Ectodermal cell (in vitro differentiated cells): ENCODE results near the gene KLF13.
"Not testable (repeated sequence)": the region's sequence is repeated elsewhere in the genome, so short reads cannot be mapped to it uniquely, and the experiment has no call there.

Experiments used
- H3K27ac ChIP-seq: 2 replicates; pipeline ENCODE4 v1.7.0; 2013; ENCODE audit warnings: mild to moderate bottlenecking, low read depth, low read length; ENCODE audit not compliant: insufficient read depth, poor library complexity, severe bottlenecking
- H3K27me3 ChIP-seq: 2 replicates; pipeline ENCODE4 v1.7.0; 2013; ENCODE audit warnings: mild to moderate bottlenecking, low read length; ENCODE audit not compliant: insufficient read depth, control insufficient read depth, poor library complexity, severe bottlenecking
- H3K36me3 ChIP-seq: one replicate; pipeline ENCODE4 v1.7.0; 2013; ENCODE audit warnings: low read length; ENCODE audit not compliant: control insufficient read depth, insufficient read depth
- H3K4me1 ChIP-seq: one replicate; pipeline ENCODE4 v1.7.0; 2013; ENCODE audit warnings: low read length; ENCODE audit not compliant: control insufficient read depth, insufficient read depth
- H3K4me3 ChIP-seq: 2 replicates; pipeline ENCODE4 v1.7.0; 2013; ENCODE audit warnings: low read depth, low read length, control low read depth; ENCODE audit not compliant: insufficient read depth
- H3K9me3 ChIP-seq: 2 replicates; pipeline ENCODE4 v1.7.0; 2013; ENCODE audit warnings: mild to moderate bottlenecking, low read length, moderate library complexity; ENCODE audit not compliant: control insufficient read depth
- WGBS, 2 experiments: methylation state at CpG; one replicate each; pipeline ENCODE4 v1.1.7; 2013; ENCODE audit warnings: missing lambda C conversion rate in 2 of 2; 5-methylcytosine and 5-hydroxymethylcytosine counted together

The KLF13 gene

DNA sequence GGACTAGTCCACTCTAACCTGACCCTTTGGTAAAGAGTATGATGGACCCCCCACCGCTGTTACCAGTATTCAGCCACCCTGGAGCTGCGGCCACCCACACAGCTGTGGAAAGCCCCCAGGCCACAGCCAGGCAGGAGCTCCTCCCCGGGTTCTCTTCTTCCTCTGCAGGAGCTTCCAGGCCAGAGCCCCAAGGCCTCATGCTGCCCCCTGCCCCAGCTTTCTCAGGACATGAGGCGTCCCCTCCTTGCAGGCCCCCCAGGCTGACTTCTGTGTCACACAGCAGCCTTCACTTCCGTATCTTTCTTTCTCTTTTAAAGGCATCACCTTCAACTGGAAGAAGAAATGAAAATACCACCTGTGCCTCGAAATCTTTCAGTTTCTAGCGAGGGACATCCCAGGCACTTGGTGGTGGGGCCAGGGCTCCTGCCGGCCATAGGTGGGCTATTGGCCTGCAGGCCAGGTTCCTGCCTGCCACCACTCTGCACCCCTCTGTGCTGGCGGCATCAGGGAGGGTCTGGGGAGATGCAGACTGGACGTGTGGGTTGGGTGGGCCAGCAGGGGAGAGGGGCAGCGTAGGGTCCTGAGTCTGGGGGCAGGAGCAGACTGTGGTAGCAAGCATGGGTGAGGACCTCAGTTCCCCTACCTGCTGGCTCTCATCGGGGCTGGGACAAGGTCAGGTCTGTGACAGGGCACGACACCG is 19.9 kb downstream of the KLF13 start:
- WGBS, 2 experiments, result 90% methylated on average over 14 of the region's 14 CpGs
- Histone ChIP-seq H3K27me3 (no peaks in the 10 kb centered on the region), H3K27ac (no peak overlapping the region), H3K4me3 (no peak overlapping the region), H3K4me1 (peaks cover 23% of the 10 kb centered on the region), H3K9me3 (no peaks in the 10 kb centered on the region), H3K36me3 (no peaks in the 10 kb centered on the region)

GRCh38 chr15:31347067-31347975 is 20.7 kb downstream of the KLF13 start:
- H3K9me3 ChIP-seq, result no peaks in the 10 kb centered on the region
- H3K4me1 ChIP-seq, result peaks cover 23% of the 10 kb centered on the region
- H3K27me3 ChIP-seq, result no peaks in the 10 kb centered on the region
- H3K36me3 ChIP-seq, result no peaks in the 10 kb centered on the region
- H3K27ac ChIP-seq, result no peak overlapping the region
- no peak overlapping the region for H3K4me3 ChIP-seq
- WGBS, 2 experiments, result 88 to 91% methylated on average over 14 of the region's 14 CpGs

- Histone ChIP-seq H3K4me3 (no peak overlapping the region), H3K4me1 (peaks cover 28% of the 10 kb centered on the region), H3K27me3 (no peaks in the 10 kb centered on the region), H3K36me3 (no peaks in the 10 kb centered on the region), H3K27ac (no peak overlapping the region), H3K9me3 (no peaks in the 10 kb centered on the region)
- WGBS, 2 experiments, result 94 to 96% methylated on average over 19 of the region's 19 CpGs
Observed at GRCh38 chr15:31347981-31348803, 21.6 kb downstream of the KLF13 start.

DNA sequence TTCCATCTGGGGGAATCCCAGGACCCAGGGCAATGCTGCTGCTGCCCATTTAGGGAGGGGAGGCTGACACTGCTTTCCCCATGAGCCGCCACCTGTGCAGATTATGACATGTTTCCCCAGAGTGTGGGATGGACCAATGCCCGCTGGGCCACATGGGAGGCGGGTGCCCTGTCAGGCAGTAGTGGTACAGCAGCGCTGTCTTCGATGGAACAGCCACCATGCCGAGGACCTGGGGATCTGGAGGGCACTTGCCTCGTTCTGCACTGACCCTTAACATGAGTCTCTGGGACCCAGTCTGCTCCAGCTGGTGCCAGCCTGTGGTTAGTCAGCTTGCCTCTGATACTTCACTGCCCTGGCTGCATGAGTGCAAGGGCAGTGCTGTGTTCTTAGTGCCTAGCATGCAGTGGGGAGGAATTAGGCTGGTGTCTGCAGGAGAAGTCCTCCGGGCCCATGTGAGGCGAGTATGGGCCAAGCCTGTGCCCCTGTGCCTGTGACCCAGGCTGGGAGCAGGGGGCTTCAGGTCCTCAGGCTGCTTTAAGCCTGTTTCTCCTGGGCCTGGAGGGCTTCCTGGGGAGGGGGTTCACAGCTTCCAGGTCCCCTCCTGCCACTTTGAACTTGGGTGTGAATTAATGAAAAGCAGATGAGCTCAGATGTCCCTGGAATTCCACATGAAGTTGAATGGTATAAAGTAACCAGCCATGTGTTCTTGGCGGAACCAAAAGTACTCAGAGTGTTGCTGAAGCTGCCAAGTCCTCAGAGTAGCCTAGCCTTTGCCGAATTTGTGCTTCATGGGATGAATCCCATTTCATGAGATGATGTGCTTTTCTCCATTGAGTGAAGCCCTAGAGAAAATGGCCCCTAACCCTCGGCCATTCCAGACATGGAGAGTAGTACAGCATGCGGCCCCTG is 22.9 kb downstream of the KLF13 start:
- WGBS, 2 experiments, result 95 to 96% methylated on average over 13 of the region's 13 CpGs
- H3K9me3 ChIP-seq, result no peaks in the 10 kb centered on the region
- no peaks in the 10 kb centered on the region for H3K36me3 ChIP-seq
- no peaks in the 10 kb centered on the region for H3K27me3 ChIP-seq
- H3K4me1 ChIP-seq, result peaks cover 33% of the 10 kb centered on the region
- no peak overlapping the region for H3K4me3 ChIP-seq
- H3K27ac ChIP-seq, result no peak overlapping the region

GRCh38 chr15:31350771-31351170 is 24.1 kb downstream of the KLF13 start:
- WGBS, 2 experiments, result 94 to 97% methylated on average over 7 of the region's 7 CpGs
- Histone ChIP-seq H3K9me3 (no peaks in the 10 kb centered on the region), H3K4me3 (no peak overlapping the region), H3K27ac (no peak overlapping the region), H3K27me3 (no peaks in the 10 kb centered on the region), H3K4me1 (peaks cover 22% of the 10 kb centered on the region), H3K36me3 (no peaks in the 10 kb centered on the region)

DNA sequence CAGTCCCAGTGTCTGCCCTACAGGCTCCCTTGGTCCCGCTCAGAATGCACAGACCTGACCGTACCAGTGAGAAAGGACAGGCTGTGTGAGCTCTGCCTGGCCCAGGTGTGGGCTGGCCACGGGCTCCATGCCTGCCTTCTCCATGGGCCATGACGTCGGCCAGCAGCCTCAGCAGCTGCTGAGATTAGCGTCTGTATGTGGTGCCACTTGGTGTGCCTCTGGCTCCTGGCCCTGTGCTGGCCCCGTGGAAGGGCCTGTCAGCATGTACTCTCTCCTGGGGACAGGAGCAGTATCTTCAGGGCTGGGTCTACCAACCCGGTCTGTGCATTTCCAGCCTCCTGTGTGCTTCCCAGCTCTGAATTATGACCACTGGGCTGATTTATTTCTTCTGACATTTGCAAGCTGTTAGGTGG is 25.7 kb downstream of the KLF13 start:
- Histone ChIP-seq H3K36me3 (no peaks in the 10 kb centered on the region), H3K27me3 (no peaks in the 10 kb centered on the region), H3K4me1 (peaks cover 21% of the 10 kb centered on the region), H3K4me3 (no peak overlapping the region), H3K9me3 (no peaks in the 10 kb centered on the region), H3K27ac (no peak overlapping the region)
- 85 to 86% methylated on average over 8 of the region's 8 CpGs for WGBS, 2 experiments

GRCh38 chr15:31352911-31353811 is 26.5 kb downstream of the KLF13 start:
- 72 to 76% methylated on average over 14 of the region's 14 CpGs for WGBS, 2 experiments
- H3K9me3 ChIP-seq, result no peaks in the 10 kb centered on the region
- no peaks in the 10 kb centered on the region for H3K36me3 ChIP-seq
- no peak overlapping the region for H3K27ac ChIP-seq
- H3K4me3 ChIP-seq, result no peak overlapping the region
- peaks cover 26% of the 10 kb centered on the region for H3K4me1 ChIP-seq
- no peaks in the 10 kb centered on the region for H3K27me3 ChIP-seq

GRCh38 chr15:31353931-31354330 is 27.3 kb downstream of the KLF13 start:
- Histone ChIP-seq H3K27ac (no peak overlapping the region), H3K27me3 (no peaks in the 10 kb centered on the region), H3K4me1 (peaks cover 26% of the 10 kb centered on the region), H3K9me3 (no peaks in the 10 kb centered on the region), H3K36me3 (no peaks in the 10 kb centered on the region), H3K4me3 (no peak overlapping the region)
- 92 to 93% methylated on average over 4 of the region's 4 CpGs for WGBS, 2 experiments

DNA sequence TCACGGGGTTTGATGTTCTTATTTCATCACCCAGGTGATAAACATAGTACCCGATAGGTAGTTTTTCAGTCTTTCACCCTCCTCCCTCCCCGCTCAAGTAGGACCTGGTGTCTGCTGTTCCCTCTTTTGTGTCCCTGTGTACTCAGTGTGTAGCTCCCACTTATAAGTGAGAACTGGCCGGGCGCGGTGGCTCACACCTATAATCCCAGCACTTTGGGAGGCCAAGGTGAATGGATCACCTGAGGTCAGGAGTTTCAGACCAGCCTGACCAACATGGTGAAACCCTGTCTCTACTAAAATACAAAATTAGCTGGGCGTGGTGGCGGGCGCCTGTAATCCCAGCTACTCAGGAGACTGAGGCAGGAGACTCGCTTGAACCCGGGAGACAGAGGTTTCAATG is 29.5 kb downstream of the KLF13 start:
- not testable (repeated sequence) for H3K9me3 ChIP-seq, H3K27me3 ChIP-seq, H3K36me3 ChIP-seq, H3K27ac ChIP-seq, H3K4me3 ChIP-seq
- WGBS, 2 experiments, result 92 to 95% methylated on average over 11 of the region's 11 CpGs
- H3K4me1 ChIP-seq, result peaks cover 33% of the 10 kb centered on the region
